GM23248 (cell line): Measurements from ENCODE around the gene GATA5. TPM values are rescaled to one million over a fixed set of nuclear protein-coding genes. Genes with fewer than 3 reads are reported as not detected.

ENCODE experiments used
- DNase-seq: peaks from one replicate; pipeline ENCODE4 v3.0.0-alpha.2; 2015
- H2AFZ ChIP-seq: fragments of 200-600 bp; sonication (generic); 2 replicates; pipeline ENCODE4 v1.6.1; 2016; ENCODE audit warnings: antibody characterized with exemption
- H3F3A ChIP-seq: fragments of 200-600 bp; sonication (generic); 2 replicates; pipeline ENCODE4 v1.6.1; 2016; ENCODE audit warnings: mild to moderate bottlenecking, antibody characterized with exemption, mixed run types; ENCODE audit not compliant: insufficient read depth
- H3K27ac ChIP-seq: fragments of 200-600 bp; sonication (generic); 2 replicates; pipeline ENCODE4 v1.5.1; 2016; ENCODE audit warnings: mild to moderate bottlenecking
- H3K27me3 ChIP-seq: fragments of 200-600 bp; sonication (generic); replicated peaks from 2 replicates; pipeline ENCODE4 v1.6.1; 2016; ENCODE audit warnings: mild to moderate bottlenecking; ENCODE audit not compliant: insufficient read depth
- H3K36me3 ChIP-seq: fragments of 200-600 bp; sonication (generic); 2 replicates; pipeline ENCODE4 v1.6.1; 2016; ENCODE audit warnings: low read depth, mild to moderate bottlenecking
- H3K4me1 ChIP-seq: fragments of 200-600 bp; sonication (generic); 2 replicates; pipeline ENCODE4 v1.6.1; 2016; ENCODE audit warnings: mild to moderate bottlenecking; ENCODE audit not compliant: insufficient read depth
- H3K4me2 ChIP-seq: fragments of 200-600 bp; sonication (generic); one replicate; pipeline ENCODE4 v1.6.1; 2016; ENCODE audit warnings: mild to moderate bottlenecking; ENCODE audit not compliant: unreplicated experiment
- H3K4me3 ChIP-seq: fragments of 200-600 bp; sonication (generic); 2 replicates; pipeline ENCODE4 v1.5.1; 2016; ENCODE audit warnings: mild to moderate bottlenecking
- H3K79me2 ChIP-seq: fragments of 200-600 bp; sonication (generic); 2 replicates; pipeline ENCODE4 v1.6.1; 2016; ENCODE audit warnings: mild to moderate bottlenecking; ENCODE audit not compliant: insufficient read depth
- H3K9ac ChIP-seq: fragments of 200-600 bp; sonication (generic); 2 replicates; pipeline ENCODE4 v1.6.1; 2016; ENCODE audit warnings: mild to moderate bottlenecking
- H3K9me2 ChIP-seq: fragments of 200-600 bp; sonication (generic); 2 replicates; pipeline ENCODE4 v1.6.1; 2016; ENCODE audit warnings: mixed run types, mild to moderate bottlenecking, moderate library complexity; ENCODE audit not compliant: insufficient read depth
- H3K9me3 ChIP-seq: fragments of 200-600 bp; sonication (generic); one replicate; pipeline ENCODE4 v1.6.1; 2017; ENCODE audit warnings: low read depth
- H4K20me1 ChIP-seq: fragments of 200-600 bp; sonication (generic); 2 replicates; pipeline ENCODE4 v1.6.0; 2016; ENCODE audit not compliant: insufficient read depth
- EZH2 ChIP-seq: fragments of 200-600 bp; sonication (generic); IDR thresholded peaks from 2 replicates; pipeline ENCODE4 v1.6.1; 2018; ENCODE audit warnings: antibody characterized with exemption, mild to moderate bottlenecking; ENCODE audit not compliant: insufficient read depth, poor library complexity, severe bottlenecking
- EZH2phosphoT487 ChIP-seq: fragments of 200-600 bp; sonication (generic); IDR thresholded peaks from 2 replicates; pipeline ENCODE4 v1.6.1; 2018; ENCODE audit warnings: antibody characterized with exemption, moderate library complexity, mild to moderate bottlenecking, low read depth; ENCODE audit not compliant: insufficient read depth
- WGBS, 2 experiments: methylation state at CpG; one replicate each; pipeline ENCODE4 v1.1.6; 2015 to 2017; ENCODE audit warnings: low lambda C conversion rate in 2 of 2, low coverage in 1 of 2; ENCODE audit errors: missing lambda C conversion rate in 2 of 2; 5-methylcytosine and 5-hydroxymethylcytosine counted together
- in situ Hi-C: fragments of 300-500 bp; cut with MboI; formaldehyde crosslinking; loops from 2 replicates; pipeline ENCODE4 v1.15.0; 2020
- polyA plus RNA-seq: library from polyadenylated mRNA; unstranded; fragments of >200 nt; fragmentation: Nextera tagmentation; extraction: Ambion mirVana; gene quantifications from 2 replicates; pipeline ENCODE4 v1.2.1, GENCODE V29; 2016
- total RNA-seq: library from RNA; depleted of rRNA; stranded (reverse); fragments of >200 nt; shearing (Covaris generic); gene quantifications from 2 replicates; pipeline ENCODE4 v1.2.3, GENCODE V29; 2014

GATA5 gene
- total and polyA plus RNA-seq, 2 experiments from 2014 or later: not detected

GRCh38 chr20:62495749-62496567 is 20.2 kb upstream of the GATA5 start:
- Histone ChIP-seq H3K9ac (no peak overlapping the region), H3K27me3 (no peaks in the 10 kb centered on the region), H3K79me2 (no peaks in the 10 kb centered on the region), H4K20me1 (no peaks in the 10 kb centered on the region), H3K9me2 (no peaks in the 10 kb centered on the region), H3K36me3 (no peaks in the 10 kb centered on the region), H3K4me3 (no peak overlapping the region), H3F3A (no peaks in the 10 kb centered on the region), H3K4me1 (no peaks in the 10 kb centered on the region), H3K4me2 (no peak overlapping the region), H3K27ac (no peak overlapping the region), H3K9me3 (no peaks in the 10 kb centered on the region), H2AFZ (no peak overlapping the region)
- in situ Hi-C loops: no loop called here
- WGBS, 2 experiments: 39 to 41% methylated on average over 25 to 27 of the region's 34 CpGs
- no peak for DNase-seq
- TF ChIP-seq EZH2: no peak
- no peak for TF ChIP-seq EZH2phosphoT487

- Histone ChIP-seq H3K27ac (no peak overlapping the region), H3K9me2 (no peaks in the 10 kb centered on the region), H3K36me3 (no peaks in the 10 kb centered on the region), H3K27me3 (no peaks in the 10 kb centered on the region), H3K79me2 (no peaks in the 10 kb centered on the region), H3F3A (no peaks in the 10 kb centered on the region), H3K4me2 (no peak overlapping the region), H4K20me1 (no peaks in the 10 kb centered on the region), H3K9me3 (no peaks in the 10 kb centered on the region), H2AFZ (no peak overlapping the region), H3K4me1 (no peaks in the 10 kb centered on the region), H3K9ac (no peak overlapping the region), H3K4me3 (no peak overlapping the region)
- 61 to 66% methylated on average over 17 to 21 of the region's 26 CpGs for WGBS, 2 experiments
- DNase-seq: no peak
- TF ChIP-seq EZH2phosphoT487: no peak
- no peak for TF ChIP-seq EZH2
- in situ Hi-C loops: no loop called here
Observed at GRCh38 chr20:62494980-62495748, 19.4 kb upstream of the GATA5 start.

GRCh38 chr20:62494537-62494936 is 18.7 kb upstream of the GATA5 start:
- TF ChIP-seq EZH2 (no peak), EZH2phosphoT487 (no peak)
- no peaks in the 10 kb centered on the region for H3K9me2 ChIP-seq
- H3K9ac ChIP-seq: no peak overlapping the region
- DNase-seq: no peak
- in situ Hi-C loops: no loop called here
- H2AFZ ChIP-seq: no peak overlapping the region
- H3K79me2 ChIP-seq: no peaks in the 10 kb centered on the region
- H3F3A ChIP-seq: no peaks in the 10 kb centered on the region
- H3K4me2 ChIP-seq: no peak overlapping the region
- H3K27ac ChIP-seq: no peak overlapping the region
- 49 to 50% methylated on average over 7 of the region's 7 CpGs for WGBS, 2 experiments
- no peak overlapping the region for H3K4me3 ChIP-seq
- H3K4me1 ChIP-seq: no peaks in the 10 kb centered on the region
- H4K20me1 ChIP-seq: no peaks in the 10 kb centered on the region
- no peaks in the 10 kb centered on the region for H3K27me3 ChIP-seq
- no peaks in the 10 kb centered on the region for H3K36me3 ChIP-seq
- H3K9me3 ChIP-seq: no peaks in the 10 kb centered on the region

- no peaks in the 10 kb centered on the region for H4K20me1 ChIP-seq
- no peak overlapping the region for H3K9ac ChIP-seq
- no peak overlapping the region for H2AFZ ChIP-seq
- H3K4me2 ChIP-seq: no peak overlapping the region
- H3K4me3 ChIP-seq: no peak overlapping the region
- no peaks in the 10 kb centered on the region for H3K36me3 ChIP-seq
- H3K4me1 ChIP-seq: no peaks in the 10 kb centered on the region
- no peaks in the 10 kb centered on the region for H3K79me2 ChIP-seq
- H3K27ac ChIP-seq: no peak overlapping the region
- H3K27me3 ChIP-seq: peaks cover 5% of the 10 kb centered on the region; the same call in 1 of the 2 replicates
- no peaks in the 10 kb centered on the region for H3K9me3 ChIP-seq
- in situ Hi-C loops: no loop called here
- no peak for TF ChIP-seq EZH2phosphoT487
- no peak for TF ChIP-seq EZH2
- H3F3A ChIP-seq: no peaks in the 10 kb centered on the region
- WGBS, 2 experiments: 86 to 90% methylated on average over 8 to 10 of the region's 10 CpGs
- no peak for DNase-seq
- H3K9me2 ChIP-seq: no peaks in the 10 kb centered on the region
Observed at GRCh38 chr20:62493886-62494285, 18.1 kb upstream of the GATA5 start.
